Loucy (cell line): ENCODE data around the gene D2HGDH.

Experiments
- CTCF ChIP-seq: fragments of 200-600 bp; sonication (generic); conservative IDR thresholded peaks from 2 replicates; pipeline ENCODE4 v1.5.1; 2014; ENCODE audit warnings: mild to moderate bottlenecking, antibody characterized with exemption, low read length
- EZH2phosphoT487 ChIP-seq: fragments of 200-600 bp; IDR thresholded peaks from 2 replicates; pipeline ENCODE4 v1.6.1; 2018; ENCODE audit warnings: antibody characterized with exemption, mild to moderate bottlenecking, moderate library complexity, borderline replicate concordance

GRCh38 chr2:241751776-241752175, 17.3 kb downstream of the D2HGDH start:
- no peak for TF ChIP-seq CTCF
- no peak for TF ChIP-seq EZH2phosphoT487
